ENCODE data around the gene MDM2. TPM values are rescaled to one million over a fixed set of nuclear protein-coding genes. Genes with fewer than 3 reads are reported as not detected.
A peak's percentile ranks its signal among the peaks of the same experiment; 100 is the strongest.

MDM2 gene
- polyA plus RNA-seq, 1 of the 3 experiments (the other 2 are of a cell fraction): 21.5 TPM

GRCh38 chr12:68885381-68885780, 77.4 kb downstream of the MDM2 start:
- CTCF ChIA-PET: no interaction called here
- Histone ChIP-seq H3K9ac (no peak overlapping the region), H3K27ac (ENCODE audit: low read depth in 2 of 2, low read length in 1 of 2) (0 out of 4 replicates have a peak overlapping the region, but pooled peaks of 1 of the 2 experiments have one; percentile 14), H4K20me1 (ENCODE audit: insufficient read depth) (no peaks in the 10 kb centered on the region), H2AFZ (ENCODE audit: low read depth) (no peak overlapping the region), H3K36me3 (replicated peaks in 1 of 2; ENCODE audit: control insufficient read depth in 1 of 2, insufficient read depth in 2 of 2, low read length in 1 of 2) (no peaks in the 10 kb centered on the region), H3K4me1 (ENCODE audit: control insufficient read depth in 1 of 2, insufficient read depth in 2 of 2, low read depth in 1 of 2, low read length in 1 of 2) (0 out of 4 replicates have a peak, but pooled peaks cover 0 to 6% of the 10 kb centered on the region in 2 experiments), H3K79me2 (ENCODE audit: insufficient read depth) (no peaks in the 10 kb centered on the region), H3K9me2 (no peaks in the 10 kb centered on the region), H3K27me3 (ENCODE audit: insufficient read depth) (no peaks in the 10 kb centered on the region), H3F3A (replicated peaks; ENCODE audit: insufficient read depth) (no peaks in the 10 kb centered on the region), H3K9me3 (no peaks in the 10 kb centered on the region), H3K4me2 (no peak overlapping the region), H3K4me3 (ENCODE audit: low read depth in 2 of 2, low read length in 1 of 2) (no peak overlapping the region)
- POLR2A ChIA-PET: no interaction called here
- TF ChIP-seq REST (IDR thresholded peaks at IDR 0.05; ENCODE audit: low read depth, low read length) (no peak), MEF2A (IDR thresholded peaks at IDR 0.05; ENCODE audit: borderline replicate concordance, low read depth) (no peak), TAF1 (IDR thresholded peaks at IDR 0.05; ENCODE audit: borderline replicate concordance, low read depth, low read length) (no peak), GABPA (IDR thresholded peaks at IDR 0.05; ENCODE audit: low read depth) (no peak), USF1 (IDR thresholded peaks at IDR 0.05; ENCODE audit: borderline replicate concordance, low read depth) (no peak), TEAD4 (IDR thresholded peaks at IDR 0.05; ENCODE audit: borderline replicate concordance, insufficient read depth) (no peak), FOXJ3 (CRISPR knock-in tag; IDR thresholded peaks at IDR 0.05) (no peak), ZBTB33 (IDR thresholded peaks at IDR 0.05; ENCODE audit: borderline replicate concordance, low read depth) (no peak)
- DNase-seq: no peak
- 32% methylated on average over 2 of the region's 3 CpGs for WGBS (ENCODE audit: low lambda C conversion rate)

All from SK-N-SH (cell line).